ENCODE measurements around the gene ZSCAN21. TPM values are rescaled to one million over a fixed set of nuclear protein-coding genes. Genes with fewer than 3 reads are reported as not detected.
A peak's percentile ranks its signal among the peaks of the same experiment; 100 is the strongest.
"Not testable (repeated sequence)": the region's sequence is repeated elsewhere in the genome, so short reads cannot be mapped to it uniquely, and the experiment has no call there.

Gene ZSCAN21
- 5.4 and 6.2 TPM in 2 replicates for total RNA-seq

DNA sequence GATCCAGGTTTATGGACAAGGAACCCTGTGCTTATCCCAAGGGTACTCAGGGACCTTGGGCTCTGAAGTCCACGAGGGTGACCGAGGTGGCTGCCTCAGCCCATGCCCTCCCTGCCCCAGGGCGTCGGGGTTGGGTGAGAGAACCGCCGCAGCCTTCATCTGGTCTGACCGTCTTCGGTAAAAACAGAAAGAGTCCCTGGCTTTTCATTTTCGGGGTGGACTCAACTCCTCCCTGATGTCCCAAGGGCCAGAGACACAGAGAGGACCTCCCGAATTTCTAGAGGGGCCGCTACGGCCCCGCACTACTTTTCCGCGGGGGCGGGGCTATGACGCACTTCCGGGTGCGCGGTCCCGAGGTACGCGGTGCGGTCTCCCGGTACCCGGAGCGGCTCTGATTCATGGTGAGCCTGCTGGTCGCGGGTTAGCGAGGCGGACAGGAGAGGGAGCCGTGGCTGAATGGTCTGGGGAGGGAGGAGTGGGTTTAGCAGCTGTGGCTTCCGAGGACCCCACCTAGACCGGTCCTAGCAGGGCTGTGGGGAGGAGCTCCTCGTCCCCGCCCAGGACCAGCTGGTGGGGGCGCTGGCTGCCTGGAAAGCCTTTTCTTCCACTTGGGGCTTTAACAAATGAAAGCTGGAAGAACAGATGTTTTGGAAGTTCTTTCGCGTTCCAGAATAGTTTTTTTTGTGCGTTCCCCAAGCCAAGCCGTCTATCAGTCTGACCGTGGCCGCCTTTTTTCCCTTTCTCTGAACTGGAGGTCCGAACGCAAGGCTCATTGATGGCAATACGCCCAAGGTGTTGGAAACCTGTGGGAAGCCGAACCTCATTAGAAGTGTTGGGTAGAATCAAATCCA is at the start of gene ZSCAN21:
Gene ZSCAN21 (plus strand): TSS at position 334 of the 851 bp plus-strand sequence. CDS start 7,233 bp downstream, outside the sequence.
- peak; percentile 50 to 81 for DNase-seq (ENCODE audit: low read depth in 2 of 2)

DNA sequence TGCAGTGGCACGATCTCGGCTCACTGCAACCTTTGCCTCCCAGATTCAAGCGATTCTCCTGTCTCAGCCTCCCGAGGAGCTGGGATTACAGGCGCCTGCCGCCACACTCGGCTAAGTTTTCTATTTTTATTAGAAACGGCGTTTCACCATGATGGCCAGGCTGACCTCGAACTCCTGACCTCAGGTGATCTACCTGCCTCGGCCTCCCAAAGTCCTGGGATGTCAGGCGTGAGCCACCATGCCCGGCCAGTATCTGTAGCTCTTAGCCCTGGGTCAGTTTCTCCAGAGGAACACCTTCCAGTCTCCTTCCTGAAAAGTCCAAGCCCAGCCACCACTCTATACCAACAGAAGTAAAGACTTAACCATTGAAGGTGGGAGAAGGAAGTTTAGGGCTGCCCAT is 49.3 kb upstream of the ZSCAN21 start:
- DNase-seq (ENCODE audit: low read depth in 2 of 2) = no peak

DNA sequence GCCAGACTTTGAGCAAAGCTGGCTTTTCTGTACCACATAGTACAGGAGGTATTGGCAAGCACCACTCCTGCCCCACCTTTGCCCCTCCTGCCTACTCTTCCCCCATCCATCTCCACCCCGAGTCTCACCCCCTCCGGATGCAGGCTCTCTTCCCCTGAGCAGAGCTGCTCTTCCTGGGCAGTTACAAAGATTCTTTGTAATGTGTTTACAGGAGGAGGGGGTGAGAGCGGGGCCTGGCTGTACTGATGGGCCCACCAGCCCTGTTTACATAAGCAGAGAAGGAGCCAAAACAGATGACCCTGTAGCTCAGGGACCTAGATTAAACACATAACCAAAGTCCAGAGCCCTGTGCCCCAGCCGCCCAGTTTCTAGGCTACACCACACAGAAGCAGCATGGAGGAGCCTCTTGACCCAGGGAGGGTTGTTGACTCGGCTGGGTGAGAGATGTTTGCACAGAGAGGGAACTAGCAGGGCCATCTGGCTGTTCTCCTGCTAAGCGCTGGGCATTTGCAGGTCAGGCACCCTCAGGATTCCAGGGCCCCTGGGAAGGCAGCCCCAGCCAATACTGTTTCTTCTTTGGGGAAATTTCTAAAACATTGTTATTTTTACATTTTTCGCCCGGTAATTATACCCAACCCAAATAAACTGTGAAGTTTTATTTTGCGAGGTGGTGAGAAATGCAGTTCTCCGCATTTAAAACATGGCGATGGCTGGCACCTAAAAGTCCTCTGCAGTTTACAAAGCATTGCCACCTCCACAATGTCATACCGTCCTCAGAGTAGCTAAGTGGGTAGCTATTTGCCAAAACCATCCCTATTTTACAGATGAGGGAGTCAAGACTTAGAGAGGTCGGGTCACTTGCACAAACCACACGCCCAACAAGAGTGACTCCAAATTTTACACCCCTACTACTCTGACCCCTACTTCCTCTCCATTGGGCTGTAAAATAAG is 45.6 kb upstream of the ZSCAN21 start:
- peak in 1 of 2 donors; percentile 56 for DNase-seq (ENCODE audit: low read depth in 2 of 2)

DNA sequence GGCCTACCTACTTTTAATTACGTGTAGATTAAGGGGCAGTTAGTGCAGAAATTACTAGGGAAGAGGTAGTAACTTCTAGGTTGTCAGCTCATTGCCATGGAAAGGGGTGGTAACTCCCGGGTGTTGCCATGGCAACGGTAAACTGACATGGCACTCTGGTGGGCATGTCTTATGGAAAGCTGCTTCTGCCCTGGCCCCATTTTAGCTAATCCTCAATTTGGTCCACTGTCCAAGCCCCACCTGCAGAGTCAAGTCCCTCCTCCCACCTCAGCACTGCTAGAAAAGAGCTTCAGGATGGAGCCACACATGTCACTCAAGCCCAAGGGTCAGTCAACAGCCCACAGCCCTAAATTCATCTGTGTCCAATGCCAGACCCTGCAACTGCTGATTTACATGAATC is 41.7 kb upstream of the ZSCAN21 start:
- no peak for DNase-seq (ENCODE audit: low read depth in 2 of 2)

DNA sequence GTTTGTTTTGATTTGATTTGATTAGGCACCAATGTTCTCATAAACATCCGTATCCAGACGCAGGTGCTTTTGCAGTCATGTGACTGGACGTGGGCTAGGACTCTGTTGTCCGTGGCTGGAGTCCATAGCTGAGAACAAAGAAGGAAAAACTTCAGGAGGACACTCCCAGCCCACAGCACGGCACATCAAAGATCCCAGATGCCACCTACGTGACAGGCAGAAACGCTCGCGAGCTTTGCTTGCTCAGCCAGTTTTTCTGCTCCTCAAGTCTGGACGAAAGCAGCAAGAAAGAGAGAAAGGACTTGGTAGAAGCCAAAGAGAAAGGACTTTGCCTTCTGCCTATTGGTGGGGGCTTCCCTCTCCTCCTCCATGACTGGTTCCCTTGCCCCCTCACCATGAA is 41.0 kb upstream of the ZSCAN21 start:
- no peak for DNase-seq (ENCODE audit: low read depth in 2 of 2)

DNA sequence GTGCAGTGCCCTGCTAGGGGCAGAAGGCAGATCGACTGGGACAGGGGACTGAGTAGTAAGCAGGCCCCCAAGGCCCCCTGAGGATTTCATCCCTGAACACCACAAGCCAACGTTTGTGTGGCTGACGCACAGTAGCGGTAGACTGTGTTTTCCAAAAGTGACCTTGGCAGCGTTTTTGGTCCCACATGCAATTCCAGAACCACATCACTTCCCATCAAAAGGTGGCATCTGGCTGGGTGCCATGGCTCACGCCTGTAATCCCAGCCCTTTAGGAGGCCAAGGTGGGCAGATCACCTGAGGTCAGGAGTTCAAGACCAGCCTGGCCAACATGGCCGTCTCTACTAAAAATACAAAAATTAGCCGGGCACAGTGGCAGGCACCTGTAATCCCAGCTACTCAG is 39.6 kb upstream of the ZSCAN21 start:
- not testable (repeated sequence) for DNase-seq (ENCODE audit: low read depth in 2 of 2)

DNA sequence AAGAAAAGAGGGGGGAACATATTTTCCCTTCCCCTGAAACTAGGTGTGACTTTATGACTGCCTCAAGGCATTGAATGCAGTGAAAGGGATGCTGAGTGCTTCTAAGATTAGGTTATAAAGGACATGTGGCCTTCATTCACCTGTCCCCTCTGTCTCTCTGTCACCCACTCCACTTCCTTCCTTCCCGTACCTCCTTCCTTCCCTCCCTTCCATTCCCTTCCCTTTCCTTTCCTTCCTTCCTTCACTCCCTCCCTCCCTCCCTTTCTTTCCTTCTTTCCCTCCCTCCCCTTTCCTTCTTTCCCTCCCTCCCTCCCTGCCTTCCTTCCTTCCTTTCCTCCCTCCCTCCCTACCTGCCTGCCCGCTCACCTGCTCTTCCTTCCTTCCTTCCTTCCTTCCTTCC is 38.7 kb upstream of the ZSCAN21 start:
- DNase-seq (ENCODE audit: low read depth in 2 of 2) = no peak

DNA sequence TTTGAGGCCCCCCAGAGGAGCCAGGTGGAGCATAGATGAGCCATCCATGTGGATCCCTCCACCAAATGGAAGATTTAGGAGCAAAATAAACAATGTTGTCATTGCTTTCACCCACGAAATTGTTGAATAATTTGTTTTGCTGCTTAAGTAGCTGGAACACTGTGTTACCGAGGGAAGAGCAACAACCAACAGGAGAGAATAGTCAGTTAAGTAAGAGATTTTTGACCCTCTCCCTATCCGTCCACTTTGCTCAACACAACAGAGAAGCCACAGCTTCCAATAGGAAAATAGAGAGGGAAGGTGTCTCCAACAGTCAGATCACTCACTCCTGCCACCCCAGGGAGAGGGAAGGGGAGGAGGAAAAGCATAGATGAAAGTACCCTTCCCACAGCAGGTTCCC is 38.1 kb upstream of the ZSCAN21 start:
- no peak for DNase-seq (ENCODE audit: low read depth in 2 of 2)

DNA sequence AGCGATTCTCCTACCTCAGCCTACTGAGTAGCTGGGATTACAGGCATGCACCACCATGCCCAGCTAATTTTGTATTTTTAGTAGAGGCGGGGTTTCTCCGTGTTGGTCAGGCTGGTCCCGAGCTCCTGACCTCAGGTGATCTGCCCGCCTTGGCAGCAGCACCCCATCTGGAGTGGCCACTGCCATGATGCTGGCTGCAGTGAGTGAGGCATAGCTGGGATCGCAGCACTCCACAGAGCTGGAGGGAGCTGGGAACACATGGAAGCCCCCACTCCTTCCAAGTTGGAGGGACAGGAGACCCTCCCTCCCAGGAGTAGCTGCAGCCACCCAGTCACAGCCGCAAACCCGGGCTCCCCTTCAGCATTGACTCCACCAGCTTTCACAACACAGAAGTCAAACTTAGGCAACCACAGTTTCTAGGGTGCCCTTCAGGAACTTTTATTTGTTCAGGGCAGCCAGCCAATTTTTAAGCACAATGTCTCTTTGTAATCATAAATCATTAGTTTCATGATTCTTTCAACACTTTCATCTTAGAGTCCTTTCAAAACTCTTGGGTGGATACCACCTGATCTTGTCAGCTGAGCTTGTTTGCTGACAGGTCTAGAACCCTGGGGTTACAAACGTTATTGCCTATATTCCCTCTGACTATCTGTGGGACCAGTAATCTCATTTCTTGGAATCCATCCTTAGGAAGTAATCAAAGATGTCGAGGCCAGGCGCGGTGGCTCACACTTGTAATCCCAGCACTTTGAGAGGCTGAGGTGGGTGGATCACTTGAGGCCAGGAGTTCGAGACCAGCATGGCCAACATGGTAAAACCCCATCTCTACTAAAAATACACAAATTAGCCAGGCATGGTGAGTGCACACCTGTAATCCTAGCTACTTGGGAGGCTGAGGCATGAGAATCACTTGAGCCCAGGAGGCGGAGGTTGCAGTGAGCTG is 36.9 kb upstream of the ZSCAN21 start:
- DNase-seq (ENCODE audit: low read depth in 2 of 2) = peak in 1 of 2 donors; percentile 41

DNA sequence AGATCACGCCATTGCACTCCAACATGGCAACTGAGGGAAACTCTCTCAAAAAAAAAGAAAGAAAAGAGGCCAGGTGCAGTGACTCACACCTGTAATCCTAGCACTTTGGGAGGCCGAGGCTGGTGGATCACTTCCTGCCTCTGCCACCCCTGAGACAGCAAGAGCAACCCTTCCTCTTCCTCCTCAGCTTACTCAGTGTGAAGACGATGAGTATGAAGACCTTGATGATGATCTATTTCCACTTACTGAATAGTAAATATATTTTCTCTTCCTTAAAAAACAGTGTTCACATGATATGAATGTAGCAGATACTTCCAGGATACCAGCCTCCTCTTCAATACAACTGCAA is 36.3 kb upstream of the ZSCAN21 start:
- no peak for DNase-seq (ENCODE audit: low read depth in 2 of 2)

DNA sequence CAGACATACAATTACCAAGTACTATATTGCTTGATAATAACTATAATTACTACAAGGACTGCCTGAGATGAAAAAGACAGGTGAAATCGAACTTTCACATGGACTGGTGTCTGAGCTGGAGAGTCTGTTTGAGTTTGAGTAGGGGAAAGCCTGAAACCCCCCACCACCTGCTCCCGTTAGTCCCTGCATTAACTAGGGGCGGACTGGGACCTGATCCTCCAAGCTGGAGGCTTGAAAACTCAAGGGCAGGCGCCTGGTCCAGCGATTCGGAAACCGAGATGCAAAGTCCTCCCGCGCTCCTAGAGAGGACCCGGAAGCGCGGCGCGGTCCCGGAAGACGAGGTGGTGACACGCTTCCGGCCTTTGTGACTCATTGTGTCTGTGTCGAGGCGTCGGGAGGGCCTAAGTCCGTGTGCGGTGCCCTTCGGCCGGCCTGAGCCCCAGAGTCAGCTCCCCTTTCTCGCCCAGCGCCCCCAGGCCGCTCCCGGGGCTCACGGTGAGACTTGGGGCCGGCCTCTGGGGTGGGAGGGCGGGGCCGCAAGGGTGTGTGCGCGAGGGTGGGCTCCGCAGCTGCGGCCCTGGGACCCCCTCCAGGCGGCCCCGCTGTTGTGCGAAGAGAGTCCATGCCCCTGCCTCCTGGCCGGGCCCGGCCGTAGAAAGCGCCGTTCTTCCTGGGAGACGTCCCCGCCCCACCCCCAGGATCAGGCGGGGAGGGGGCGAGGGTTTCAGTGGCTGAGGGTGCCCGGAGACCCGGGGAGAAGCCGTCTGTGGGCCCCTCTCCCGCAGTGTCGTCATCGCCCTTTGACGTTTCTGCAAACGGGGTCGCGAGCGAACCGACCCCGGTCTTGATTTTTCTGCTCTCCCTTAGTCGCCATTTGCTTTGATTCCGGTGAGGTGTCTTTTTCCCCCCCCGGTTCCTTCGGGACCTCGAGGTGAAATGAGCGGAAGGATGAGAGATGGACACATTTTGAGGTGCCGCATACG is 34.1 kb upstream of the ZSCAN21 start, which contains the start of gene ZKSCAN1:
Gene ZKSCAN1 (plus strand): TSS at position 365 of the 983 bp plus-strand sequence. CDS start 7,911 bp downstream, outside the sequence.
- peak; percentile 90 to 96 for DNase-seq (ENCODE audit: low read depth in 2 of 2)

DNA sequence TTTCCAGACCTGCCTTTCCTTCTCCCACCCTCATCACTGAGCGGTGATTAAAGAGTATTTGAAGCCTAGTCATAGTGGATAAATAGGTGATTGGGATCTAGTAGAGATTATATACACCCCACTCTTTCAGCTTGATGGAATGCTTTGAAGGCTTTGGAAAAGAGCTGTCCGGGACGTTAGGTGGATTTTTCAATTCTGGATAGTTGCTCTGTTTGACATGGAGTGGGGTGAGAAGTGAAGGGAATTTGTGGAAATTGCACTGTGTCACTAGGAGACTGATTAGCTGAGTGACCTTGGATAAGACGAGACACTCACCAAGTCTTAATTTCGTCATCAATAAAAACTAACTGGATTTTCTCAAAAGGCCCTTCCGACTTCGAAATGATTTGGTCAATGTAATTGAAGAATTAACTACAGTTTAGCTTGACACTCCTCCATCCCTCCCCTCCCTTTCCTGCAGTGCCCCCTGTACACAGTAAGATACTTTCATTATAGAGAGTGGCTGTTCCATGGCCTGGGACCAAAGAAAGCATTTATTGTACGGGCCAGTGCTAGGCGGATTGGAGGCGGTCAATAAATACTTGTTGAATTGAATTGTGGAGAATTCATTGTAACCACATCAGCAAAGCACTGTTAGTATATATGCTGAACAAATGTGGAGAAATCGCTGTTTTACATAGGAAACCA is 33.2 kb upstream of the ZSCAN21 start:
- peak; percentile 49 to 67 for DNase-seq (ENCODE audit: low read depth in 2 of 2)

DNA sequence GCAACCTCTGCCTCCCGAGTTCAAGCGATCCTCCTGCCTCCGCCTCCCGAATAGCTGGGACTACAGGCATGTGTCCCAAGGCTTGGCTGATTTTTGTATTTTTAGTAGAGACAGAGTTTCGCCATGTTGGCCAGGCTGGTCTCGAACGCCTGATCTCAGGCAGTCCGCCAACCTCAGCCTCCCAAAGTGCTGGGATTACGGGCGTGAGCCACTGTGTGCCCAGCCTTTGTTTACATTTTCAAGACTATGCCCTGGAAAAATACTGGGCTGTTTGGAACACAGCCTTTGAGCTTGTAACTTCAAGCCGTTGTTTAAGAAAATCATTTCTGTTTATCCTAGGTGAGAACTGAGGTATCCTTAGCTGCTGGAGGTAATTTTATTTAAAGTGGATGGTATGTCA is 32.3 kb upstream of the ZSCAN21 start:
- no peak for DNase-seq (ENCODE audit: low read depth in 2 of 2)

DNA sequence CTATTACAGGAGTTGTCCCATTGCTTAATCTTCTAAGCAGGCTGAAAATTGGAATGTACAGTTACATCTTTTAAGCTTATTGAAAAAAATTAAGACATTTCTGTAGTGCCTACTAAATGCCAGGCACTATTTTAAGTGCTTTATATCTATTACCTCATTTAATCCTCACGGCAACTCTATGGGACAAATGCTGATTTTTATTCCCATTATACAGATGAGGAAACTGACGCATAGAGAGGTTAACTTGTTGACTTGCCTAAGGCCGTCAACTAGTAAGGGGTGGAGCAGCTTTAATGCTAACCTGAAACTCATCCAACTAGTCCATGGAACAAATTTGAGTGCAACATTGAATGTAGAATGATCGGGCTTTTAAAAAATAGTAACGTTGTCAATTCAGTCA is 31.7 kb upstream of the ZSCAN21 start:
- no peak for DNase-seq (ENCODE audit: low read depth in 2 of 2)

DNA sequence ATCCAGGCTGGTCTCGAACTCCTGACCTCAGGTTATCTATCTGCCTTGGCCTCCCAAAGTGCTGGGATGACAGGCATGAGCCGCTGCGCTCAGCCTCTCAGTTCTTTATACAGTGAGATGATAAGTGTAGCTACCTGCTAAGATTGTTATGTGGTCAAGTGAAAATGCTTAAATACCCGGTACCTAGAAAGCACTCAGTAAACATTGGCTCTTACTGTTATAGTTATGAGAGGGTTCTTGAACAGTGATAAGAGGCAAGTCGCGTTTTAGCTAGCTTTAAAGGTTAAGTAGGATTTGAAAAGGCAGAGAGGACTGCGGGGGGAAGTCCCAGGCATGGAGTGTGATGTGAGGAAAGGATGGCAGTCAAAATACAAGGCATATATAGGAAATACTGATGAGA is 29.7 kb upstream of the ZSCAN21 start:
- DNase-seq (ENCODE audit: low read depth in 2 of 2) = no peak

DNA sequence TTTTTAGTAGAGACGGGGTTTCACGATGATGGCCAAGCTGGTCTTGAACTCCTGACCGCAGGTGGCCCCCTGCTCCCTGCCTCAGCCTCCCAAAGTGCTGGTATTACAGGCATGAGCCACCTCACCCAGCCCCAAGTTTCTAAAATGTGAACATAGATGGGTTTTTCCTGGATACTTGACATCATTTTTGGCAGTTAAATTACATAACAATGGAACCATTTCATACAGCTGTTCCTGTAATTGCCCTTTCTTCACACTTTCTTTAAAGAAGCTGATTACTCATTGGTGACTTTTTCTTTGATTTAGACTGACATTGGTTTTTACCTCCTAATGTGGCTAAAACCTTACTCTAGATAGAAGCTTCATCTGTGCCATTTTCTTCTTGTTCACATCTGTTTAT is 28.3 kb upstream of the ZSCAN21 start:
- no peak for DNase-seq (ENCODE audit: low read depth in 2 of 2)

DNA sequence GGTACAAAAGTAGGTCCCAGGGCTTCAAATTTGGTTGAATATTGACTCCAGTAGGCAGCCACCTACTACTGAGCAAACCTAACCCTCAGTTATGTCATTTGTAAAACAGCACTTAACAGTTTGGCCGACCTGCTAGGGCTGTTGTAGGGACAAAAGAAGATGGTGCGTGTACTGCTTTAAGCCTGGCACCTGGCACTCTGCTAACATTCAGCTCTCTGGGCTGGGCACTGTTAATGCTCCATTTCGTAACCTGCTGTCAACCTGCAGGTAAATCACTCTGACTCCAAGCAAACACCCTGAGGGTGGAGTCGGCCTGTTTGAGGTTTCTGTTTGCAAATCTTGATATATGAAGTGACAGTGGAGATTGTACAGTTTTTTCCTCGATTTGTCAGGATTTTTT is 27.0 kb upstream of the ZSCAN21 start:
- no peak for DNase-seq (ENCODE audit: low read depth in 2 of 2)

DNA sequence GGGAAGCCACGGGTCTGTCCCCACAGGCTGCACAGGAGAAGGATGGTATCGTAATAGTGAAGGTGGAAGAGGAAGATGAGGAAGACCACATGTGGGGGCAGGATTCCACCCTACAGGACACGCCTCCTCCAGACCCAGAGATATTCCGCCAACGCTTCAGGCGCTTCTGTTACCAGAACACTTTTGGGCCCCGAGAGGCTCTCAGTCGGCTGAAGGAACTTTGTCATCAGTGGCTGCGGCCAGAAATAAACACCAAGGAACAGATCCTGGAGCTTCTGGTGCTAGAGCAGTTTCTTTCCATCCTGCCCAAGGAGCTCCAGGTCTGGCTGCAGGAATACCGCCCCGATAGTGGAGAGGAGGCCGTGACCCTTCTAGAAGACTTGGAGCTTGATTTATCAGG is 26.0 kb upstream of the ZSCAN21 start:
- no peak for DNase-seq (ENCODE audit: low read depth in 2 of 2)

DNA sequence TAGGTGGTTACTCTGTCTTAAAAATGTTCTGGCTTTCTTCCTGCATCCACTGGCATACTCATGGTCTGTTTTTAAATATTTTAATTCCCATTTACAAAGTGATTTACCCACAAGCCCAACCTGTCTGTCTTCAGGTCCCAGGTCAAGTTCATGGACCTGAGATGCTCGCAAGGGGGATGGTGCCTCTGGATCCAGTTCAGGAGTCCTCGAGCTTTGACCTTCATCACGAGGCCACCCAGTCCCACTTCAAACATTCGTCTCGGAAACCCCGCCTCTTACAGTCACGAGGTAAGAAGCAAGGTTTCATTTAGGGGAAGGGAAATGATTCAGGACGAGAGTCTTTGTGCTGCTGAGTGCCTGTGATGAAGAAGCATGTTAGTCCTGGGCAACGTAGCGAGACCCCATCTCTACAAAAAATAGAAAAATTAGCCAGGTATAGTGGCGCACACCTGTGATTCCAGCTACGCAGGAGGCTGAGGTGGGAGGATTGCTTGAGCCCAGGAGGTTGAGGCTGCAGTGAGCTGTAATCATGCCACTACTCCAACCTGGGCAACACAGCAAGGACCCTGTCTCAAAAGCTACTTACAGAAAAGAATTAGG is 25.5 kb upstream of the ZSCAN21 start:
- DNase-seq (ENCODE audit: low read depth in 2 of 2) = no peak

All from dermis microvascular lymphatic vessel endothelial cell (primary cell).